ENCODE measurements around the gene CENPE.

DNA sequence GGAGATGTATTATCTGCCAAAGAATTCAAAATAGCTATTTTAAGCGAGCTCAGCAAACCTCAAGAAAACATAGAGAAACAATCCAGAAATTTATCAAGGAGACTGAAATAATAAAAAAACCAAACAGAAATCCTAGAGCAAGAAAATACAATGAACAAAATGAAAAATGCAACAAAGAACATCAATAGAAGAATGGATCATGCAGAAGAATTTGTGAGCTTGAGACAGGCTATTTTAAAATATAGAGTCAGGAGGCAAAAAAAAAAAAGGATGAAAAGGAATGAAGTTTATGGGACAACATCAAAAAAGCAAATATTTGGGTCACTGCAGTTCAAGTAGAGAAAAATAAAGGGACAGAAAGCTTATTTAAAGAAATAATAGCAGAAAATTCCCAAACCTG, 29.1 kb downstream of the CENPE start:
- TF ChIP-seq, protein P1, sequence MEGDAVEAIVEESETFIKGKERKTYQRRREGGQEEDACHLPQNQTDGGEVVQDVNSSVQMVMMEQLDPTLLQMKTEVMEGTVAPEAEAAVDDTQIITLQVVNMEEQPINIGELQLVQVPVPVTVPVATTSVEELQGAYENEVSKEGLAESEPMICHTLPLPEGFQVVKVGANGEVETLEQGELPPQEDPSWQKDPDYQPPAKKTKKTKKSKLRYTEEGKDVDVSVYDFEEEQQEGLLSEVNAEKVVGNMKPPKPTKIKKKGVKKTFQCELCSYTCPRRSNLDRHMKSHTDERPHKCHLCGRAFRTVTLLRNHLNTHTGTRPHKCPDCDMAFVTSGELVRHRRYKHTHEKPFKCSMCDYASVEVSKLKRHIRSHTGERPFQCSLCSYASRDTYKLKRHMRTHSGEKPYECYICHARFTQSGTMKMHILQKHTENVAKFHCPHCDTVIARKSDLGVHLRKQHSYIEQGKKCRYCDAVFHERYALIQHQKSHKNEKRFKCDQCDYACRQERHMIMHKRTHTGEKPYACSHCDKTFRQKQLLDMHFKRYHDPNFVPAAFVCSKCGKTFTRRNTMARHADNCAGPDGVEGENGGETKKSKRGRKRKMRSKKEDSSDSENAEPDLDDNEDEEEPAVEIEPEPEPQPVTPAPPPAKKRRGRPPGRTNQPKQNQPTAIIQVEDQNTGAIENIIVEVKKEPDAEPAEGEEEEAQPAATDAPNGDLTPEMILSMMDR (IDR thresholded peaks at IDR 0.05), result no peak
- TF ChIP-seq POLR2A (IDR thresholded peaks at IDR 0.05), result no peak
- no peak for TF ChIP-seq EP300 (IDR thresholded peaks at IDR 0.05)

All from tibial nerve (tissue), 4 donors.